BLaER1 (cell line): Measurements from ENCODE around the gene LIMD2.

Experiments
- H3K27ac ChIP-seq: shearing (Covaris generic); formaldehyde crosslinking; 2 replicates; pipeline ENCODE4 v1.8.1; 2022
- H3K27me3 ChIP-seq: shearing (Covaris generic); formaldehyde crosslinking; 2 replicates; pipeline ENCODE4 v1.8.1; 2022
- H3K36me3 ChIP-seq: shearing (Covaris generic); formaldehyde crosslinking; 2 replicates; pipeline ENCODE4 v1.8.1; 2022
- H3K4me1 ChIP-seq: shearing (Covaris generic); formaldehyde crosslinking; 2 replicates; pipeline ENCODE4 v1.8.1; 2022
- H3K4me2 ChIP-seq: shearing (Covaris generic); formaldehyde crosslinking; 2 replicates; pipeline ENCODE4 v1.8.1; 2022
- H3K4me3 ChIP-seq: shearing (Covaris generic); formaldehyde crosslinking; 2 replicates; pipeline ENCODE4 v1.8.1; 2022
- H3K9ac ChIP-seq: shearing (Covaris generic); formaldehyde crosslinking; 2 replicates; pipeline ENCODE4 v1.8.1; 2022
- H3K9me3 ChIP-seq: shearing (Covaris generic); formaldehyde crosslinking; 2 replicates; pipeline ENCODE4 v1.8.1; 2022
- H4K20me1 ChIP-seq: shearing (Covaris generic); formaldehyde crosslinking; 2 replicates; pipeline ENCODE4 v1.8.1; 2022
- Cebpa-rat ChIP-seq: shearing (Covaris generic); IDR thresholded peaks from 2 replicates; pipeline ENCODE4 v1.8.1; 2022

LIMD2 gene

DNA sequence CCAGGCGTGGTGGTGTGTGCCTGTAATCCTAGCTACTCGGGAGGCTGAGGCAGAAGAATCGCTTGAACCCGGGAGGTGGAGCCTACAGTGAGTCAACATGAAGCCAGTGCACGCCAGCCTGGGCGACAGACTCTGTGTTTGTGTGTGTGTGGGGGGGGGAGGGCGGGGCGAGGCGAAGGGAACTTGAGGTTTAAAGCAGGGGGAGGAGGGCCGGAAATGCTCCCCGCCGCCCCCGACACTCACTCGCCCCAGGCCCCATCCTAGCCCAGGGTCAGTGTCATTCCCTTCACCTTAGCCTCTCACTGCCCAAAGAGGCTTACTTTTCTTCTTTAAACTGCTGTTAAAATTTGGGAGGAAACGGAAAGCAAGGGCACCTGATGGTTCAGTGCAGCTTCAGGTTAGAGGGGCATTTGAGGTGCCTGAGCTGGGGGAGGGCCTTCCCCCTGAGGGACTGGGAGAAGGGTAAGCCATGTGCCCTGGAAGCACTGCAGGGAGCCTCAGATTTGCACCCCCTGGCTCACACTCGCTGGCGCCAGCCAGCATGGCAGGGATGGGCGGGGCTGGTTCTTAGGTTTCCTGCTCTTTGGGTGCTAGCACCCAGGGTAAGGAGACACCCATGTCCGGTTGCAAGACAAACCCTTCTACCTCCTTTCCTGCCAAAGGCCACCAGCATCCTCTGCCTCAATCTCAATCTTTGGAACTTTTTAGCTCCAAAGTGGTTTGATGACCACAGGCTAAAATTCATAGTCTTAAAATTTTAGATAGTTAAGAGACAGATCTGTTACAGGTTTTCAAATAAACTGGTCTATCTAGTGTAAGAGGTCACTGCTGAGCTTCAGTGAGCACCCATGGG is 2.2 kb upstream of the LIMD2 start:
- Histone ChIP-seq H3K9ac (peak overlapping the region; percentile 97), H3K4me3 (peak overlapping the region; percentile 78), H3K9me3 (no peaks in the 10 kb centered on the region), H3K27me3 (no peaks in the 10 kb centered on the region), H3K4me2 (peak overlapping the region; percentile 100), H3K4me1 (peaks cover 85% of the 10 kb centered on the region), H3K27ac (peak overlapping the region; percentile 100), H3K36me3 (peaks cover 46% of the 10 kb centered on the region), H4K20me1 (peaks cover 67% of the 10 kb centered on the region)
- no peak for TF ChIP-seq Cebpa-rat

GRCh38 chr17:63701456-63701820 is 1.5 kb upstream of the LIMD2 start:
- Histone ChIP-seq H4K20me1 (peaks cover 67% of the 10 kb centered on the region), H3K9me3 (no peaks in the 10 kb centered on the region), H3K36me3 (peaks cover 44% of the 10 kb centered on the region), H3K4me3 (peak overlapping the region; percentile 78), H3K27me3 (no peaks in the 10 kb centered on the region), H3K9ac (peak overlapping the region; percentile 97), H3K27ac (peak overlapping the region; percentile 100), H3K4me2 (peak overlapping the region; percentile 100), H3K4me1 (peaks cover 85% of the 10 kb centered on the region)
- TF ChIP-seq Cebpa-rat, result no peak

DNA sequence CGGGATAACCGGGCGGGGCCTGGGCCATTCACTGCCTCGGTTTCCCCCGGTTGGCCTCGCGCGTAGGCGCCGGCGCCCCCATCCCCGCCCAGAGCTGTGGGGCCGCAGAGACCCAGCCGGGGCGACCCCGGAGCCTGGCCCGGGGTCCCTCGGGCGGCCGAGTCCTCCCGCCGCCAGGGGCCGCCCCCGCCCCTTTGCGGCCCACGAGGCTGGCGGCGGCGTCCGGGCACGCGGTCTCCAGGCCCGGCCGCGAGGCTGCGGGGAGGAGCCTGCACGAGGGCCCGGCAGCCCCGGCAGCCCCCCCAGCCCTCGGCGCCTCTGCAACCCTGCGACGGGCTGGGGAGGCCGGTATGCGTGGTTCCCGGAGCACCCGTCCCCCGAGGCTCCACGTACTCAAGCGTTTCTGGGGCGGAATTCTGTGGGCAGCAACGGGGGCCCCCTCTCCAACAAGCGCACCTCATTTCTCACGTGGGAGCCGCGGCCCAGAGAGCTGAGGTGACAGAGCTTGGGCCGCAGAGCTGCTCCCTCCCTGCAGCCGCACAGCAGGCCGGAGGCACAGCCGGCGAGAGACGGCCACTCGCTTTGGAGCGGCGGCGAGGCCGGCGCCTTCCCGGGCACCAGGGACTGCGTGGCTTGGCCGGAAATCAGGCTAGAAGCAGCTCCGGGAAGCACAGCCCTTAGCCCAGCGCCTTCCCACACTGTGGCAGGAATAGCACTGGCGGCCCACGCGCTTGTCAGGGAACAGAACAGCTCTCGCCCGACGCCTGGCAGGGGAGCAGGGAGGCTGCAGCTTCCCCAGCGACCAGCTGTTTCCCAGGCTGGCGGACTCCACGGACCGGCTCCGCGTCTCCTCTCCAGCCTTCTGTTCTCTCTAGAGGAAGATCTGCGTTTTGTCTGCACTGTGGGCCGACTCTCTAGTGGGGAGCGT is 867 bp upstream of the LIMD2 start:
- H3K4me1 ChIP-seq, result peaks cover 85% of the 10 kb centered on the region
- peak overlapping the region; percentile 78 for H3K4me3 ChIP-seq
- H3K9ac ChIP-seq, result peak overlapping the region; percentile 97
- no peak for TF ChIP-seq Cebpa-rat
- H4K20me1 ChIP-seq, result peaks cover 67% of the 10 kb centered on the region
- H3K36me3 ChIP-seq, result peaks cover 43% of the 10 kb centered on the region
- peak overlapping the region; percentile 100 for H3K4me2 ChIP-seq
- no peaks in the 10 kb centered on the region for H3K27me3 ChIP-seq
- no peaks in the 10 kb centered on the region for H3K9me3 ChIP-seq
- peak overlapping the region; percentile 100 for H3K27ac ChIP-seq

DNA sequence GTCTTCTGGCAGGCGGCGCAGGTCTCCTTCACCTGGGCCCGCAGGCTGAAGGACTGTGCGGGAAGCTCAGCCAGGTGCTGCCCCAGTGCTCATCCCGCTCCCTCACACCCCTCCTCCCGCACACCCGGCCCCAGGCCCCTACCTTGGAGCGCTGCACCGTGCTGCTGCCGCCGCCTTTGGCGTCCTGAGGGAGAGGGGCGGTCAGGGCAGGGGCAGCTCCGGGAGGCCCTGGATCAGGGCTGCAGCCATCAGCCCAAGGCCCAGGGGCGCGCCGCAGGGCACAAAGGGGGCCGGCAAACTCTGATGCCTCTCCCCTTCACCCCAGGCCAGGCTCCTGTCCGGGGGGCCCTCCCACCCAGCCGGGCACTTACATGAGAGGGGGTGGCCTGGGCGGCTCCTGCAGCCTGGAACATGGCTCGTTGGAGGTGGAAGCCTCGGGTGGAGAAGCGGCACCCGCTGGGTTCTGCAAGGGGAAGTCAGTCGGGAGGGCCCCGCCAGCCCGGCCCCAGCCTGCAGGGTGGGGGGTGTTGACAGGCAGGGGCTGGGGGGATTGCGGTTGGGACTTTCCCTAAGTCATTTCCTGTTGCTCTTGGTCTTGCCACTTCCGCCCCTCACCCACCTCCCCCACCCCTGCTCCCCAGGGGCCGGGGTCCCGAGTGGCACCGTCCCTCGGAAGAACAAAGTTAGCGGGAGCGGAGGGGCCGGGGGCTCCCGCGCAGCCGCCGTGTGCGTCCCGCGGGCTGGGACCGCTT is 863 bp downstream of the LIMD2 start:
- H3K9me3 ChIP-seq, result no peaks in the 10 kb centered on the region
- peak overlapping the region; percentile 100 for H3K27ac ChIP-seq
- peak overlapping the region; percentile 78 for H3K4me3 ChIP-seq
- peaks cover 62% of the 10 kb centered on the region for H4K20me1 ChIP-seq
- H3K9ac ChIP-seq, result peak overlapping the region; percentile 97
- peaks cover 88% of the 10 kb centered on the region for H3K4me1 ChIP-seq
- TF ChIP-seq Cebpa-rat, result no peak
- H3K4me2 ChIP-seq, result peak overlapping the region; percentile 100
- H3K27me3 ChIP-seq, result no peaks in the 10 kb centered on the region
- H3K36me3 ChIP-seq, result peaks cover 33% of the 10 kb centered on the region

GRCh38 chr17:63698381-63698885 is 1.5 kb downstream of the LIMD2 start:
- Histone ChIP-seq H3K36me3 (peaks cover 33% of the 10 kb centered on the region), H3K27ac (peak overlapping the region; percentile 100), H3K9me3 (no peaks in the 10 kb centered on the region), H4K20me1 (peaks cover 62% of the 10 kb centered on the region), H3K4me1 (peaks cover 87% of the 10 kb centered on the region), H3K4me2 (peak overlapping the region; percentile 100), H3K9ac (peak overlapping the region; percentile 97), H3K27me3 (no peaks in the 10 kb centered on the region), H3K4me3 (peak overlapping the region; percentile 78)
- no peak for TF ChIP-seq Cebpa-rat

- peaks cover 55% of the 10 kb centered on the region for H4K20me1 ChIP-seq
- peak overlapping the region; percentile 97 for H3K9ac ChIP-seq
- no peaks in the 10 kb centered on the region for H3K27me3 ChIP-seq
- no peaks in the 10 kb centered on the region for H3K9me3 ChIP-seq
- H3K36me3 ChIP-seq, result peaks cover 33% of the 10 kb centered on the region
- H3K4me3 ChIP-seq, result peak overlapping the region; percentile 78
- no peak for TF ChIP-seq Cebpa-rat
- peaks cover 79% of the 10 kb centered on the region for H3K4me1 ChIP-seq
- H3K27ac ChIP-seq, result peak overlapping the region; percentile 100
- peak overlapping the region; percentile 100 for H3K4me2 ChIP-seq
Measured at GRCh38 chr17:63697341-63698286, 2.3 kb downstream of the LIMD2 start.

GRCh38 chr17:63696381-63696961 is 3.5 kb downstream of the LIMD2 start:
- peak overlapping the region; percentile 63; the same call in 1 of the 2 replicates for H3K9ac ChIP-seq
- peak overlapping the region; percentile 100 for H3K4me2 ChIP-seq
- peaks cover 68% of the 10 kb centered on the region for H3K4me1 ChIP-seq
- peak overlapping the region; percentile 100 for H3K27ac ChIP-seq
- H3K36me3 ChIP-seq, result peaks cover 44% of the 10 kb centered on the region
- H3K4me3 ChIP-seq, result peak overlapping the region; percentile 78; the same call in 1 of the 2 replicates
- no peaks in the 10 kb centered on the region for H3K27me3 ChIP-seq
- peaks cover 50% of the 10 kb centered on the region for H4K20me1 ChIP-seq
- H3K9me3 ChIP-seq, result no peaks in the 10 kb centered on the region
- no peak for TF ChIP-seq Cebpa-rat

- peak overlapping the region; percentile 100 for H3K27ac ChIP-seq
Measured at GRCh38 chr17:63695889-63696288, 4.0 kb downstream of the LIMD2 start.

More at GRCh38 chr17:63695889-63696288, 4.0 kb downstream of the LIMD2 start:
- H3K27me3 ChIP-seq, result no peaks in the 10 kb centered on the region
- H3K4me2 ChIP-seq, result peak overlapping the region; percentile 100
- H3K9me3 ChIP-seq, result no peaks in the 10 kb centered on the region
- peaks cover 63% of the 10 kb centered on the region for H3K4me1 ChIP-seq
- H4K20me1 ChIP-seq, result peaks cover 56% of the 10 kb centered on the region
- no peak overlapping the region for H3K9ac ChIP-seq
- TF ChIP-seq Cebpa-rat, result no peak
- peaks cover 50% of the 10 kb centered on the region for H3K36me3 ChIP-seq
- no peak overlapping the region for H3K4me3 ChIP-seq
